HT1080 (cell line): ENCODE results near the gene NCDN. TPM values are rescaled to one million over a fixed set of nuclear protein-coding genes. Genes with fewer than 3 reads are reported as not detected.
"Not testable (repeated sequence)": the region's sequence is repeated elsewhere in the genome, so short reads cannot be mapped to it uniquely, and the experiment has no call there.

ENCODE experiments used
- DNase-seq: peaks from one replicate; pipeline ENCODE4 v3.0.0-alpha.2; 2015; ENCODE audit warnings: low read depth
- total RNA-seq: library from RNA; depleted of rRNA; stranded (reverse); fragments of >200 nt; shearing (Covaris generic); gene quantifications from 2 replicates; pipeline ENCODE4 v1.2.3, GENCODE V29; 2014

The NCDN gene
- total RNA-seq, 1 experiment from 2014 or later = 57.6 TPM

GRCh38 chr1:35568975-35569395 lies 11.4 kb downstream of the NCDN start:
- DNase-seq = peak; percentile 78

- no peak for DNase-seq
These were observed 12.3 kb downstream of the NCDN start for GRCh38 chr1:35569936-35570335.

DNA sequence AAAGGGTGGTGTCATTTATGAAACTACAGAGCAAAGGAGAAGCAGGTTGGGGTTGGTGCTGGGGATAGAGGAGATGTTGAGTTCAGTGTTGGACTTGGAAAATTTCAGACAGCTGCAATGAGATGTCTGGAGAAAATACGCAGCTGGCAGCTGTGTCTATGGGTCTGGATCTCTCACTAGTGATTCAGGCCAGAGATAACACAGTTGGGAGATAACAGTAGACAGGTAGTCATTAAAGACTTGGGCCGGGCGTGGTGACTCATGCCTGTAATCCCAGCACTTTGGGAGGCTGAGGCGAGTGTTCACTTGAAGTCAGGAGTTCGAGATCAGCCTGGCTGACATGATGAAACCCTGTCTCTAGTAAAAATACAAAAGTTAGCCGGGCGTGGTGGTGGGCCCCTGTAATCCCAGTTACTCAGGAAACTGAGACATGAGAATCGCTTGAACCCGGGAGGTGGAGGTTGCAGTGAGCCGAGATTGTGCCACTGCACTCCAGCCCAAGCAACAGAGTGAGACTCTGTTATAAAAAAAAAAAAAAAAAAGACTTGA lies 13.1 kb downstream of the NCDN start:
- DNase-seq = no peak

DNA sequence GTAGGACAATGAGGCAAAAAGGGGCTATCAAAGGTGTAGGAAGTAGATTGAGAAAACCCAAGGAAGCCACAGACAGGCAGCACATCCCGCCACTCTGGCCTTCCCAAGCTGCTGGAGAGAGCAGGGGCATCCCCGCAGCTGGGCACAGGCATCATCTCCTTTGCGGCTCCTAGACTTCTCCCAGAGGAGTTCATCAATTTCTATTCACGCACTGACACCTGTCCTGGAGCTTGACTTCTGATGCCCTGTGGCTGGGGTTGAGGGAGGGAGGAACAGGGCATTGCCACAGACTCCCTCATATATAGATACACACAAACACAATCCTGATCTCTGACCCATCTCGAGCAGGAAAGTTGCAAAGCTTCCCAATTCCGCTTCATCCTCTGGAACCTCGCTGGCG lies 13.7 kb downstream of the NCDN start:
- DNase-seq = no peak

GRCh38 chr1:35572296-35572695 lies 14.7 kb downstream of the NCDN start:
- no peak for DNase-seq

- no peak for DNase-seq
These were observed 15.9 kb downstream of the NCDN start, which contains the start of gene TFAP2E for GRCh38 chr1:35573198-35574124. Gene TFAP2E (plus strand): TSS chr1:35573314. CDS start chr1:35573578, 264 bp downstream.

- no peak for DNase-seq
These were observed 16.6 kb downstream of the NCDN start for GRCh38 chr1:35574125-35574654.

DNA sequence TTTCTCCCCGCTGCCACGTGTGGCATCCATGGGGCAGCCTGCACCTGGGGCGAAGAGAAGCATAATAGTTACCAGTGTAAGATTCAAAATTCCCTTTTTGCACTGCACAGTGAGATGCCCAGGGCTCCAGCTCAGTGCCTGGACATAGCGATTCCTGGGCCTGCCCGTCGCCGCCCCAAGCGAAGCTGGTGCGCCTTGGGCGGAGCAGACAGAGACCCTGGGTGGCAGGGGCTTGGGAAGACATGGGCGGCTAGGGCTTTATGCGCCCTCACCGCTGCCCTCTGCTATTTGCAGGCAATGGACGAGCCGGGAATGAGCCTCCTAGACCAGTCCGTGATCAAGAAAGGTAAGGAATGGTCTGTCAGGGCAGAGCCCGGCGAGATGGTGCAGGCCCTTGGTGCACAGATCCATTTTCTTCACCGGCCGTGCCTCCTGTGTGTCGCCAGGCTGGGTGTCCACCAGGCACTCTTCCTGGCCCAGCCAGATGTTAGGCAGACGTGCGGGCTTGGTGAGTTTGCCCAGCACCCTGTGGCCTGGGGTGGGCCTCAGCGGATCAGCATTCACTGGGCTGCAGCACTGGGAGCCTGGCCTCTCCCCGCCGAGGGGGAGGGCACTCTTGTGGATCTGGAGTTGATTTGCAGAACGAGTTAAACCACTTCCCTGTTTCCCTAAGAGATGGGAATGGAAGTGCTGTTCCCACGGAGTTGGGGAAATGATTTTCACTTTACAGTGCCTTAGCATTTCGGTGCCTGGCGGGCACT lies 17.2 kb downstream of the NCDN start:
- DNase-seq = no peak

DNA sequence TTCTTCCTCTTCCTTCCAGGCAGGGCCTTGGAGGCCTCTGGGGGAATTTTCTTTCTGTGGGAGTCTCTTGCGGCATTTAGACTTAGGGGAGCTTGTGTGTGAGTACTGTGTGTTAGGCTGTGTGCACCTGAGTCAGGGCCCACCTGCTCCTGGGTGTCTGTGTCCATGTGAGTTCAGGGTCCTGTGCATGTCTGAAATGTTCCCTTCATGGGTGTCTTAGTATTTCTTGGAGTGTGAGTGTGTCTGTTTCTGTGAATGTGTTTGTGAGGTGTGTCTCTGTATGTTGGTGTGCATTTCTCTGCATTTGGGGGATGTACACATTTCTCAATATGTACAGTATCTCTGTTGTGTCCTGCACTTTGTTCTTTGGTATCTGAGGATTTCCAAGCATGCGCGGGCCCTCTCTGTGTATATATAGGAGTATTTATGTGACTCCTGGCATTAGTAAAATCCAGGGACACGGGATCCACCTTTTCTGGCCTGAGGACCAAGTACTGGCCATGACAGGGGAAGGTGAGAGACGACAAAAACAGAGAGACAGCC lies 17.9 kb downstream of the NCDN start:
- DNase-seq = no peak

DNA sequence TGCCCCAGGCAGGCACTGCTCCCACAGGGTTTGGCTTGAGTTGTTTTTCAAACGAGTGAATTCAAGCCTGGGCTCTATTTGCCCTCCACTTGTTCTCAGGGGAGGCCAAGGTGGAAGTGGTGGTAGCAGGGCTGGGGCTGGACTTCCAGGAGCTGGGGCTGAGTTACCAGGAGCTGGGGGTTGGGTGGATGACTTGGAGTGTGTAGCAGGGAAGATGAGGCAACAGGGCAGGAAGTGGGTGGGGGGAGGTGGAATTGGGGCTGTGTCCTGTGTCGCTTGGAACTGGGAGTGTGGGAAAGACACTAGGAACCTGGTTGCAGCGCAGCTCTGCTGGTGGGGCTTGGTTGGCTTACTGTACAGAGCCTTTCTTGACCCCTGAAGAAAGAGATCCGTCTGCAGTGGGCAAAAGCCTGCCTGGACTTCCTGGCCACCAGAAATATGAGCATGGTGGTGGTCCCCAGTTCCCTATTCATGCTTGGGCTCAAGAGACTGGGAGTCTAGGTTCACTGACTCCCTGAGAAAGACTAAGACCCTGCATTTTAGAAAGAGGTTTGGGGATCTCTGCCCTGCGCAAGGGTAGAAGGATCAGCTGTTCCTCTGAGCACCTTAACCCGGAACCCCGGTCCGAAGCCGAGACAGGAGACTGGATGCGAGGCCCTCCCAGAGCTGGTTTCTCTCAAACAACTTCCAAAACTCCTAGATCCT lies 18.6 kb downstream of the NCDN start:
- DNase-seq = peak; percentile 30

GRCh38 chr1:35576766-35577070 lies 19.1 kb downstream of the NCDN start:
- not testable (repeated sequence) for DNase-seq

GRCh38 chr1:35577071-35577998 lies 19.7 kb downstream of the NCDN start:
- no peak for DNase-seq

GRCh38 chr1:35580949-35581388 lies 23.4 kb downstream of the NCDN start:
- DNase-seq = peak; percentile 24

DNA sequence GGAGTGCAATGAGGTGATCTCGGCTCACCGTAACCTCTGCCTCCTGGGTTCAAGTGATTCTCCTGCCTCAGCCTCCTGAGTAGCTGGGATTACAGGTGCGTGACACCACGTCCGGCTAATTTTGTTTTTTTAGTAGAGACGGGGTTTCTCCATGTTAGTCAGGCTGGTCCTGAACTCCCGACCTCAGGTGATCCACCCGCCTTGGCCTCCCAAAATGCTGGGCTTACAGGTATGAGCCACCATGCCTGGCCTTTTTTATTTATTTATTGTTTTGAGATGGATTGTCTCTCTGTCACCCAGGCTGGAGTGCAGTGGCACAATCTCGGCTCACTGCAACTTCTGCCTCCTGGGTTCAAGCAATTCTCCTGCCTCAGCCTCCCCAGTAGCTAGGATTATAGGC lies 24.0 kb downstream of the NCDN start:
- DNase-seq = not testable (repeated sequence)

GRCh38 chr1:35585281-35585680 lies 27.7 kb downstream of the NCDN start:
- DNase-seq = no peak

DNA sequence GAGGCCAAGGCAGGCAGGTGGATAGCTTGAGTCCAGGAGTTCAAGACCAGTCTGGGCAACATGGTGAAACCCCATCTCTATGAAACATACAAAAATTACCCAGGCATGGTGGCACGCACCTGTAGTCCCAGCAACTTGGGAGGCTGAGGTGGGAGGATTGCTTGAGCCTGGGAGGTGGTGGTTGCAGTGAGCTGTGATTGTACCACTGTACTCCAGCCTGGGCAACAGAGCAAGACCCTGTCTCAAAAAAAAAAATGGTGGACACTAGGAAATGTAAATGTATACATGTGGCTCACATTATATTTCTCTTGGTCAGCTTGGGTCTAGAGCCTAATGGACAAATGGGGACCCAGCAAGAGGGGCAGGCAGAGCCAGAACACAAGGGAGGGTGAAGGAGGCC lies 28.2 kb downstream of the NCDN start:
- not testable (repeated sequence) for DNase-seq

DNA sequence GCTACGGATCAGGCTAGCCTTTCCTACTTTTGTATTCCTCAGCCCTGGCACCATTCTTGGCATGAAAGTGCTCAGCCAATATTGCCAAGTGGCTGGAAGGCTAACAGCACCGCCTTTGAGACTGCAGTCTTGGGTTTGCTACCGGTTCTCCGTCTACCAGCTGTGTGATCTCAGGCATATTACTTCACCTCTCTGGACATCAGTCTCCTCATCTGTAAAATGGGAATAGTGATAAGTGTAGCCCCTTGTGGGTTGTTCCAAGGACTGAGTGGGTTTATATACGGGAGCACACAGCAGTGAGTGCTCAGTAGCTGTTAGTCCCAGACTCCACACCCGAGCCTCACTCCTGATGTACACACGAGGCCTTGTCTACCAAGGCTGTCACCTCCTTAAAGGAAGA lies 29.2 kb downstream of the NCDN start:
- DNase-seq = no peak

- no peak for DNase-seq
These were observed 30.1 kb downstream of the NCDN start for GRCh38 chr1:35587736-35588135.

DNA sequence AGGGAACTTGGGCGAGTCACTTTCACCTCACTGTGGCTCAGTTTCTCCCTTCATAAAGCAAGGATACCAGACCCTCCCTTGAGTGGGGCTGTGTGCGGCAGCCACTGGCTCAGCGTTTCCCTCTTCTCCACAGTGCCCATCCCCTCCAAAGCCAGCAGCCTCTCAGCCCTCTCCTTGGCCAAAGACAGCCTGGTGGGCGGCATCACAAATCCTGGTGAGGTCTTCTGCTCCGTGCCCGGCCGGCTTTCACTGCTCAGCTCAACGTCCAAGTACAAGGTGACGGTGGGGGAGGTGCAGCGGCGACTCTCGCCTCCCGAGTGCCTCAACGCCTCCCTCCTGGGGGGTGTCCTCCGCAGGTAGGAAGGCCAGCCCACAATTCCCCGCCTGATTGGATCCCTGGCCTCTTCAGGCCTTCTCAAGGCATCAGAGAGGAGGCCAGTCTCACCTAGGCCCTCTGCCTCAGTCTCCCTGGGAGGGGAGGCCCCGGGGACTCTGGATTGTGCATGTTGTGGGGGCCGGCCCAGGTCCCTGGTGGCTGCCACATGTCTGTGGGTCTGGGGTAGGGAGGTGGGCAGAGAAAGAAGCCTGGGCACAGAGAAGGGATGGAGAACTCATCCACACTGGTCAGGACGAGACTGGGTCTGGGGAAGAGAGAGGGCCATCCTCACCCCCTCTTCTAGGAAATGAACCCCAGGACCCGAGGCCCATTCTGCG lies 30.8 kb downstream of the NCDN start:
- DNase-seq = no peak
